GM21390 (cell line): Measurements from ENCODE around the gene OTOG.

Source experiments
- ATAC-seq: cut with Tn5 transposase; IDR thresholded peaks from one replicate; pipeline ENCODE4 v1.9.1; 2021; ENCODE audit not compliant: unreplicated experiment

The OTOG gene

GRCh38 chr11:17538054-17538453, 9.0 kb upstream of the OTOG start:
- no peak for ATAC-seq

DNA sequence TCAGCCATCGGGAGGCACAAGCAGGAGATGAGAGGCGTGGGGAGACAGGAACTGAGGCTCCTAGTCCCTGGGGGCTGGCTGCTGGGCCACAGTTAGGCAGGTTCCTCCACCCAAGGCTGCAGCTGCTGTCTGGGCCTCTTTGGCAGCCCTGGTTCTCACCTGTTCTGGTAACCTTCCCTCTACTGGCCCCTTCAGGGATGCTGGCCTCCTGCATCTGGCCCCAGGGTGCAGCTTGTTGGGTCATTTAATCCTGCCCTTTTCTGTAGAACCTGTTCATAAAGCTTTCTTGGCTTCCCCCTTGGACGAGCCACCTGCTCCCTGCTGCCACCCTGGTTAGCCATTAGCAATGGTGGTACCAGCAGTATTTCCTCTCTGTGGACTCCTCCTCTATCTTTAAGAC, 8.3 kb upstream of the OTOG start:
- no peak for ATAC-seq

- ATAC-seq = no peak
Observed at GRCh38 chr11:17540807-17541206, 6.3 kb upstream of the OTOG start.

DNA sequence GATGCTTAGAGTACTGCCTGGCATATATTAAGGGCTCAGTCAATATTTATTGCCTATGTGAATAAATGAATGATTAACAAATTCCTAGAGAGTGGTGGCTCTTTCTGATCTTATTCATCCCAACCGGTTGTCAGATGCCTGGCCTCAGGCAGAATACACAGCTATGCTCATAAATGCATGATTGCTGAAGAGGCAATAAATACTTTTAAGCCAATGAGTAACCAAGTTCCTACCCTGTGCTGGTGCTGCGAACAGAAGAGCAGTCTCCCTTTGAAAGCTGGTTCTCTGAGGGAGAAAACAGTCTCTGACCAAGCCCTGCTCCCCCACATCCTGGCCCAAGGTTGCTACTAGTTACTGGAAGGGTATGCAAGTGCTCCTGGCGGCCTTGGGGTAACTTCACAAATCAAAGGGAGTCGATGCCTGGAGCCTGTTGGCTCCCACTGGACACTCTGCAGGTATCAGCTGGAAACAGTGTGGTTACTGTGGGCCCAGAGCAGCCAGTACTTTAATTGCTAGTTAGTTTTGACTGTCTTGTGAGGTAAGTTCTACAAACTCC, 5.7 kb upstream of the OTOG start:
- no peak for ATAC-seq

GRCh38 chr11:17542249-17542648, 4.8 kb upstream of the OTOG start:
- no peak for ATAC-seq

DNA sequence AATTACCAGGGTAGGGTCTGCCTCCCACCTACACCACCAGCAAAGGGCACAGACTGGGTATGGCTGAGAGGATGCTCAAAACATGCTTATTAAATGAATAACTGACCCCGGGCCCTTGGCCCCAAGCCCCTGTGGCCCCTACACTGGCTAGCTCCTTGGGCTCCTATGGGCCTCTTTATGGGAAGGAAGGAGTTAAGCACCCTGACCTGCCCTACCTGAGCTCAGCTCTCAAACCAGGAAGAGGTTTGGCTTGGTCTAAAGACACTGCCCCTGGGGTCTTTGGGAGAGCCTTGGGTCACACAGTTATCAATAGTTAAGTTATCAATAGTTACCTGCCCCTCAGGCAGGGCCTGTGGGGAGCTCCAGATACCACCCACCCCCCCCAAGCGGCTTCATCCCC, 4.0 kb upstream of the OTOG start:
- no peak for ATAC-seq

DNA sequence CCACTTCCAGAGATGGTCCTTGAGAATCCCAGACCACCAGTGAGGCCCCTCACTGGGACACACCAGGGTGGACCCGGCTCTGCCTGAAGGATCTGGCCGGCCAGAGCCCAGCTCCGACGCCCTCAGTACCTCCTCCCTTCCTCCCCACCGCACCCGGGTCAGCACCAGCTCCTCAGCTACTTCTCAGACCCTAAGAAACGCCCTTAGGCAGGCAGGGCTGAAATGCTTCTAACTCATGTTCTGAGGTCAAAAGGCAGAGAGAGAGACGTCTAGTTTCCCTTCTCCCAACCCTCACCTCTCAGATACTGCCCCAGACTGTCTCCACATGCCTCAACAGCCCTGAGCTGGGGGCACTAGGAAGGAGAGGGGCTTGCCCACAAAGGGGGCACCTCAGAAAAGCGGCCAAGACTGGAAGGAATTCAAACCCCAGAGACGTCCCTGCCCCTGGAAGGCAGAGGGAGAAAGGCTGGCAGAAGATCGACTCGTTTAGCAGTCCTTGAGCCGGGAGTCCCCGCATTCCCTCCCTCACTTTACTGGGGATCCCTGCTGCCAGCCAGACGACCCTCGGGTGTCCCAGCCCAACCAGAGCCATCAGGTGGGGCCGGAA, 3.4 kb upstream of the OTOG start:
- ATAC-seq = no peak

- ATAC-seq = no peak
Observed at GRCh38 chr11:17544181-17544622, 2.9 kb upstream of the OTOG start, which contains the start of gene USH1C. Gene USH1C, minus strand, starts transcription at chr11:17544416. Its CDS starts 109 bp downstream, at chr11:17544307.

DNA sequence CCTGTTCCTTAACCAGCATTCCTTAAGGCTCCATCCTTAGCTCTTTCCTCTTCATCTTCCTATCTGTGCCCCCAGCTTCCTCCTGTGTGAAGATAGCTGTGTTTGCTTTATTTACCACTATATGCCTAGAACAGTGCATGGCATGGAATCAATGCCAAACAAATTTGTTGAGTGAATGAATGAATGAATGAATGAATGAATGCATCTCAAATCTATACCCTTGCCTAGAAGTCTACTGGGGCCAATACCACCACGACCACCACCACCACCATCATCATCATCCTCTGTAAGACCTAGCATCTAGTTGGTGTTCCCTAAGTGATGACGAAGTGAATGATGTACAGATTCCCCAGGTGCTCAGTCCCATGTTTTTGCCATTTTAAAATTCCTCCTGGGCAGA, 819 bp upstream of the OTOG start:
- ATAC-seq = no peak

- no peak for ATAC-seq
Observed at GRCh38 chr11:17547932-17548331, 873 bp downstream of the OTOG start.

DNA sequence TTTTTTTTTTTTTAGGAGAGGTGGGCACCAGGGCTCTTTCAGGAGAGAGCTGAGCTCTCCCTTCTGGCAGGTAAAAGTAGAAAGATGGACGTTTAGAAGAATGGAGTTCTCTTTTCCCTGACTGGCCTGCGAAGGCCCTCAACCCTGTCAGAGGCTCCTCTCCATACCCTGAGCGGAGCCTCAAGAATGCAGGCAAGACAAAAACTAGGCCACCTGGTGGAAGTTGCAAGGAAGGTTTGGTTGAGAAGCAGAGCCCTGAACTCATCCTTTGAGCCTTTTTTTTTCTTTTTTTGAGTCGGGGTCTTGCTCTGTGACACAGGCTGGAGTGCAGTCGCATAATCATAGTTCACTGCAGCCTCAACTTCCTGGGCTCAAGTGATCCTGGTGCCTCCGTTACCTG, 1.4 kb downstream of the OTOG start:
- no peak for ATAC-seq

DNA sequence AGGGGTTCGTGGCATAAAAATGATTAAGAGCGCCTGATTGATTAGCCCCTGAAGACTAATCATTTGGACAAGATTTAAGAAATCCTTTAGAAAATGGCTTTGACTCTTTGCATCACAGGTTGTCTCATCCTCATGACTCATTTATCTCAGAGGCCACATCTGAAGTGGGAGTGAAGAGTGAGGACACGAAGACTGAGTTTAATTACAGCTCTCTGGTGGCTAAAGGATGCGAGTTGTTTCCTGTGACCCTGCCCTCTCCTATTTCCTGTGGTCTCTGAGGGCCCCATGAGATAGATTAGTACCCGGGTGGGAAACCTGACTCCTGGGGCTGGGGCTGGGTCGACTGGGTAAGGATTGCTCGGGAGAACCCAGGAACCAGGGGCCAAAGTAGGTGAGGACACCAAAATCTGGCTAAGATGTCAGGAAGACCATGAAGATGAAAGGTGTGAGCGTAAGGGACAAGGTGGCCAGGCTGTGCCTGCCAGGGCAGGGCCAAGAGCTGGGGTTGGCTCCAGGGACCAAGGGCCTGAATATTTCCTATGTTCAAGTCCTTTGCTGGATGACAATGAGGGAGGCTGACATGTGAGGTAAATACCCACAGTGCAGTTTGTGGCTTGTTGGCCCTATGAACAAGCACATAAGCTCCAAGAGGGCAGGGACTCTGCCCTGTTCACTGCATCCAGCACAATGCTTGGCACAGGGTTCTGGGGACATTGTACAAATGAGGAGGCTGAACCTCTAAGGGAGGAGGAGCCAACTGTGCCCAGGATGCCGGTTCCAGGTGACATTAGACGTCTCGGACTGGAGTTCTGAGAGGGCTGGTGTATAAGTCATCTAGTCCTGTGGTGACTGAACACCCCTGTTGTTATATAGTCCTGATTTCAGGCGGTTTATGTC, 3.6 kb downstream of the OTOG start:
- no peak for ATAC-seq

- no peak for ATAC-seq
Observed at GRCh38 chr11:17551347-17552040, 4.4 kb downstream of the OTOG start.

GRCh38 chr11:17552041-17552355, 4.9 kb downstream of the OTOG start:
- no peak for ATAC-seq

DNA sequence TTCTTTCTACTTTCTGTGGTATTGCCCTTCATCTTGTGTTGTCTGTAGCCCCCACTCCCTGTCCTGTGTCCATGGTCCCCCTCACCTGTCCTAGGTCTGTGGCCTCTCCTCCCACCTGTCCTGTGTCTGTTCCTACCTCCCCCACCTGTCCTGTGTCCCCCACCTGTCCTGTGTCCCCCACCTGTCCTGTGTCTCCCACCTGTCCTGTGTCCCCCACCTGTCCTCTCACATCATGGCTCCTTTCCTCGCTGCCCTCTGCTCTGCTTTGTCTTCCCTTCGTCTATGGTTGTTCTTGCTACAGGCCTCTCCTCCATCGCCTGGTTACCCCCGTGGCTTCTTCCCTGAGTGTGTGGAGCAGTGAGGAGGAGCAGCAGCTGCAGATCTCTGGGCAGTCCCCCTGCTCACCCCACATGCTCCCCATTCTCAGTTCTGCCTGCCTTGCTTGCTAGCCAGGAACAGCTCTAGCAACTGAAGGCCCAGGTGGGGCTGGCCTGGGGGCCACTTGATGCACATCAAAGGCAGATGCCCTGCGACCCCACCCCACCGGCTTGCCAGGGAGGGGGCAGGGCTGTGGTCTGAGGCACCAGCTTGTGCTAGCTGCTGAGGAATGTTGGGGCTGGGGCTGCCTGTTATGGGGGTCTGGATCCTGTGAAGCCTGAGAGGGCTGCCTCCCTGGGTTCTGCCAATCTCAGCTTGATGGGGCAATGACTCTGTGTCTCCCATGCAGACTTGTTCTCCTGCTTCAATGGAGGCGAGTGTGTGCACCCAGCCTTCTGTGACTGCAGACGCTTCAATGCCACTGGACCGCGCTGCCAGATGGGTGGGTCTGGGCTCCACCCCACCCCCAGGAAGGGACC, 5.6 kb downstream of the OTOG start:
- ATAC-seq = no peak

DNA sequence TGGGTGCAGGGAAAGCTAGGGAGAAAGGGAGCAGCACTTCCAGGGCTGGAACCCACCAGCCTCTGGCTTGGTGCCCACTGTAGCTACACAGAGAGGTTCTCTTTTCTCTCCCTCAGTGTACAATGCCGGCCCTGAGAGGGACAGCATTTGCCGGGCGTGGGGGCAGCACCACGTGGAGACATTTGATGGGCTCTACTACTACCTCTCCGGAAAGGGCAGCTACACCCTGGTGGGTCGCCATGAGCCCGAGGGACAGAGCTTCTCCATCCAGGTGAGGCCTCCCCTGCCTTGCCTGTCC, 6.1 kb downstream of the OTOG start:
- no peak for ATAC-seq

DNA sequence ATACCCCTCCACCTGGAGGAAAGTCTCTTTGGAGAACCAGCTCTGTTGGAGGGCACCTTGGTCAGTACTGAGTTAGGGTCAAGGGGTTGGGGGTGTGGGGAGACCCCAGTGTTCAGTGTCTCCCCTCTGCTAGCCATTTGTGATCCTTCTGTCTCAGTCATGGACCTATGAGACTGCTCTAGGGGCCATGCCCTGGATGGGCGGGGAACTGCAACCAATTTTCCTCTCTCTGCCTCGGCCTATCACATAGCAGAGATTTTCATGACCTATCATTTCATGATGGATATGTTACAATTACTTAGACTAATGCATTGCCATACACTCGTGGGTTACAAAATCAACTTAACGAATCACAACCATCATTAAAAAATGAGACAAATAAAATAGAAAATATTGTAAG, 7.4 kb downstream of the OTOG start:
- no peak for ATAC-seq

DNA sequence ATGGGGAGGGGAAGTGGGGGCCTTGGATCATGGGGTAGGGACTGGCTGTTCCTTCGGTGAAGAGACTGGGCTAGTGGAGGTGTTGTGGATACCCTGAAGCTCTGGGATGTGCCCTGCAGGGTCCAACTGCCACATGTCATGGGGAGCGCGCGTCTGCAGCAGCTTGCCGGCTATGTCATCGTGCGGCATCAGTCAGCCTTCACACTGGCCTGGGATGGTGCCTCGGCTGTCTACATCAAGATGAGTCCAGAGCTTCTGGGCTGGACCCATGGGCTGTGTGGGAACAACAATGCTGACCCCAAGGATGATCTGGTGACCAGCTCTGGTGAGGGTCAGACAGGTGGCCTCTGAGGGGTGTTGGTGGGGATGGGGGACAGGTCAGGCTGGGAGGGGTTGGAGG, 9.9 kb downstream of the OTOG start:
- no peak for ATAC-seq

- no peak for ATAC-seq
Observed at GRCh38 chr11:17558025-17558780, 11.1 kb downstream of the OTOG start.

DNA sequence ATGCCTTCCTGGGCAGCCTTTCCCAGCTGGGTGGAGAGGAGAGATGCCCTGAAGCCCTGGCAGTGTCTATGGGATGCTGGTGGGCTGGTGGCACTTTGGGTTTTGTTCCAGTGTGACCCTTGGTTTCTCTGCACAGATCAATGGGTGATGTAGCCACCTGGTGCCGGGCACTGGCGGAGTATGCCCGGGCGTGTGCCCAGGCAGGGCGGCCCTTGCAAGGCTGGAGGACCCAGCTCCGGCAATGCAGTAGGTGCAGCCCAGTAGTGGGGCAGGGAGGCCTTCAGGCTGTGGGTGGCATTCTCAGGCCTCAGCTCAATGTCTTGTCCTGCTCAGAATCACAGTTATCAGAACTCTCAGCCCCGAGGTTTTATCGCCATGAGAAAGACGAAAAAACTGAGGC, 11.9 kb downstream of the OTOG start:
- no peak for ATAC-seq
